ENCODE results near the gene GORAB.

GORAB gene

DNA sequence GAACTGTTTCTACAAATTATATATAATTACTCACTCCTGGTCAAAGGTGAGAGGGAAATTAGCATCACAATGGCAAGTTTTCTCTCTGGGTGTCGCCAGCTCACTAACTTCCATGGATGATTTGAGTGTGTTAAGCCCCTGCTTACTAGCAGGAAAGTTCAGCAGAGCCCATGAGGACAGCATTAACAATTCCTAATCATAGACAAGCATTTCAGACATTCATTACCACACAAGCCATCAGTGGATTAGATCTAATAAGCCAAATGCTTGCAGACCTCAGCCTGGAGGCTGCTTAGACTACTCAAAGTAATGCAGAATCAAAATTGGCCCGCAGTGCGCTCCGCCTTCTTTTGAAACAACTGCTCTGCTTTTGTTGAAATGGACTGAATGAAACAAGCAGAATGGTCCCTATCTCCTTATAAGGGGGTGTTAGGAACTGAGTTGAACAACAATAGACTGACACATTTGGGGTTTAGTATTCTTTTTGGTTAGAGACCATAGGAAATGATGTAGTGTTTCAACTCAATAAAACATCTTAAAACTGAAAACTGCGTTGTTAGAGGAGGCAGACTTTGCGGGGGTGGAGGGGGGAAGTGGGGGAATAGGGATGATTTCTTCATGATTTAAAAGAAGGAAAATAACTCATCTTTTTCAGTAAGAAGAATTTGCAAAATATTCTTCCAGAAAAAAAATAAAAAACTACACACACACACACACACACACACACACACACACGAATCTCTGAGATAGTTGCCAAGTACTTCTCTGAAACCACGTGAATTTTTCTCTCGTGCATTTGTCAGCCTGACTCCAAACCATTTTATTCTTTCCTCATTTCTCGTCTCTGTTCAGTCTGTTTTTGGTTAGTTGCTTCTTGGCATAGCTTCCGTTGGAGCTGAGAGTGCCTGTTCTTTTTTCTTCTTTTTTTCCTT is 54.6 kb downstream of the GORAB start:
- peaks cover 0 to 6% of the 10 kb centered on the region in 2 donors for H3K4me1 ChIP-seq (ENCODE audit: control insufficient read depth in 1 of 2, insufficient read depth in 2 of 2, low read length in 2 of 2)
- no peak overlapping the region for H3K4me3 ChIP-seq (ENCODE audit: low read depth in 1 of 2, low read length in 2 of 2)
- no peaks in the 10 kb centered on the region for H3K9me3 ChIP-seq (ENCODE audit: control insufficient read depth in 1 of 2, low read length in 2 of 2)
- no peak overlapping the region for H3K9ac ChIP-seq (ENCODE audit: low read depth in 1 of 2, low read length in 2 of 2)
- H3K27ac ChIP-seq (ENCODE audit: low read depth, low read length) = no peak overlapping the region
- no peaks in the 10 kb centered on the region for H3K36me3 ChIP-seq (ENCODE audit: control insufficient read depth in 1 of 2, insufficient read depth in 2 of 2, low read length in 2 of 2)
- H3K27me3 ChIP-seq (ENCODE audit: control insufficient read depth in 1 of 2, insufficient read depth in 2 of 2, low read length in 2 of 2) = no peaks in the 10 kb centered on the region

DNA sequence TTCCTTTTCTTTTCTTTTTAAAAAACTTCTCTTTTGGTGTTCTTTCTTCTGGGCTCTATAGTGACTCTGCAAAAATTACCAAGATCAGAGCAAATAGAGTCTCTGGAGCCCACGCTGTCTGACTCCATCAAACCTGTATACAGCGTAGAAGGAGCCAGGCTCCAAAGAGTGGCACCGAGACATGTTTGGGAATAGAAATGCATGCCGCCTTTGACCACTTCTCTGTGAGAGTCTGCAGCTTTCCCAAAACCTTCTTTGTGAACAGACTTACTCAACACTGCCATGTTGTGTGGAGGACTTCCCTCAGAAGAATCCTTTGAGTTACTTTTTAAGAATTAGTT is 55.3 kb downstream of the GORAB start:
- no peak overlapping the region for H3K4me3 ChIP-seq (ENCODE audit: low read depth in 1 of 2, low read length in 2 of 2)
- H3K9me3 ChIP-seq (ENCODE audit: control insufficient read depth in 1 of 2, low read length in 2 of 2) = no peaks in the 10 kb centered on the region
- H3K27ac ChIP-seq (ENCODE audit: low read depth, low read length) = no peak overlapping the region
- no peak overlapping the region for H3K9ac ChIP-seq (ENCODE audit: low read depth in 1 of 2, low read length in 2 of 2)
- peaks cover 0 to 6% of the 10 kb centered on the region in 2 donors for H3K4me1 ChIP-seq (ENCODE audit: control insufficient read depth in 1 of 2, insufficient read depth in 2 of 2, low read length in 2 of 2)
- no peaks in the 10 kb centered on the region for H3K27me3 ChIP-seq (ENCODE audit: control insufficient read depth in 1 of 2, insufficient read depth in 2 of 2, low read length in 2 of 2)
- no peaks in the 10 kb centered on the region for H3K36me3 ChIP-seq (ENCODE audit: control insufficient read depth in 1 of 2, insufficient read depth in 2 of 2, low read length in 2 of 2)

DNA sequence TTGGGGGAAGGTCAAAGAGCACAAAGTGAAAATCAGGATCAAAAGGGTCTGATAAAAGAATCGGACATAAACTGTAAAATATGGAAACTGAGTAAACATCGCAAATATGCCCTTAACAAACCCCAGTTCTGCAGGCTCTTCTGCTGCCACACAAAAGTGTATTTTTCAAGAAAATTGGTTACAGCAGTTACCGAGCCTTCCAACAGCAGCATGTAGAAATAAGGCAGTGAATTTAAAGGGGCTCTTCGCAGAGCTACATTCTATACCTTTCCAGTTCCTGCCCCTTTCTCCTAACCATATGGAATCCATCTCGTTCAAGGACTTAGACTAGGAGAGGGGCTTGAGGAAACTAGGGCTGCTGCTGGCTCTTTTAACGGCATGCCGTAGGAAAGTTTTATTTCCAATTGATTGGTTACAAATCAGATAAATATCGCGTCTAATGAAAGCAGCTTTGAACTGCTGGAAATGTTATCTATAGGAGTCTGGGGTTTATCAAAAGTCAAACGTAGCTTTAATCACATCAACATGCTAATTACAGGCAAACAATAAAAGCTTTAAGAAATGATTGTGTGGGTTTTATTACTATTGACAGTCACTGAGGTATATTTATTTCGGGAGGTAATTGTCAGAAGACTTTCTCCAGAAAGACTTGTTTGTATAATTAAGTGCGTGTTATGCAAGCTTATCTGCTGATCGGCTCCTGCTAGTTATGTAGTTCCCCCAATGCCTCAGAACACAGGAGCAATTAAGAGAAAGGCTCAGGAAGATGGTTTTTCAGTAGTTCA is 59.1 kb downstream of the GORAB start:
- no peak overlapping the region for H3K27ac ChIP-seq (ENCODE audit: low read depth, low read length)

DNA sequence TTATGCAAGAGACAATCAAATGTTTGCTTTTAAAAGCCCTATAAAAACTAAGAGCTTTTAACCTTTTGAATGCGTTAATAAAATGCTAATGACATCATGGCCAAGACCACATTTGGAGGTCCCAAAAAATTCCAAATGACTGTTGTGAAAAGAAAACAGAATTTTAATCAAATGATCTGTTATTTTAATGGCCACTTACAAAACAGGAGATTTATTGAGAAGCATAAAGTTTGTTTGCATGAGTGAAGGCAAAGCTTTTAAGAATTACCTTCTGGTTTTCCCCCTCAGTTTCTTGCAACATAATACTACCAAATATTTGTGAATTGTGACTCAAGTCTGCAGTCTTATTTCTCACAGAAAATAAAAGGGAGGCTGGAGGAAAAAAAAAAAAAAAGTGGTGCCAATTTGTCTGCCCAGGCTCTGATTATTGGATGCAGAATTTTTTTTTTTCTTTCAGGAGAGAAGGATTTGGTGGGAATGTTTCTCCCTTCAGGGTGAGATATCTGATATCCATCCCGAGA is 60.7 kb downstream of the GORAB start:
- Histone ChIP-seq H3K9me3 (ENCODE audit: control insufficient read depth in 1 of 2, low read length in 2 of 2) (no peaks in the 10 kb centered on the region), H3K27me3 (ENCODE audit: control insufficient read depth in 1 of 2, insufficient read depth in 2 of 2, low read length in 2 of 2) (no peaks in the 10 kb centered on the region), H3K4me1 (ENCODE audit: control insufficient read depth in 1 of 2, insufficient read depth in 2 of 2, low read length in 2 of 2) (no peaks in the 10 kb centered on the region), H3K9ac (ENCODE audit: low read depth in 1 of 2, low read length in 2 of 2) (no peak overlapping the region), H3K27ac (ENCODE audit: low read depth, low read length) (no peak overlapping the region), H3K36me3 (ENCODE audit: control insufficient read depth in 1 of 2, insufficient read depth in 2 of 2, low read length in 2 of 2) (no peaks in the 10 kb centered on the region), H3K4me3 (ENCODE audit: low read depth in 1 of 2, low read length in 2 of 2) (no peak overlapping the region)

More for the DNA sequence above, 59.1 kb downstream of the GORAB start:
- H3K9me3 ChIP-seq (ENCODE audit: control insufficient read depth in 1 of 2, low read length in 2 of 2) = no peaks in the 10 kb centered on the region
- H3K27me3 ChIP-seq (ENCODE audit: control insufficient read depth in 1 of 2, insufficient read depth in 2 of 2, low read length in 2 of 2) = no peaks in the 10 kb centered on the region
- H3K4me3 ChIP-seq (ENCODE audit: low read depth in 1 of 2, low read length in 2 of 2) = no peak overlapping the region
- H3K4me1 ChIP-seq (ENCODE audit: control insufficient read depth in 1 of 2, insufficient read depth in 2 of 2, low read length in 2 of 2) = peaks cover 0 to 2% of the 10 kb centered on the region in 2 donors
- H3K9ac ChIP-seq (ENCODE audit: low read depth in 1 of 2, low read length in 2 of 2) = no peak overlapping the region
- no peaks in the 10 kb centered on the region for H3K36me3 ChIP-seq (ENCODE audit: control insufficient read depth in 1 of 2, insufficient read depth in 2 of 2, low read length in 2 of 2)

DNA sequence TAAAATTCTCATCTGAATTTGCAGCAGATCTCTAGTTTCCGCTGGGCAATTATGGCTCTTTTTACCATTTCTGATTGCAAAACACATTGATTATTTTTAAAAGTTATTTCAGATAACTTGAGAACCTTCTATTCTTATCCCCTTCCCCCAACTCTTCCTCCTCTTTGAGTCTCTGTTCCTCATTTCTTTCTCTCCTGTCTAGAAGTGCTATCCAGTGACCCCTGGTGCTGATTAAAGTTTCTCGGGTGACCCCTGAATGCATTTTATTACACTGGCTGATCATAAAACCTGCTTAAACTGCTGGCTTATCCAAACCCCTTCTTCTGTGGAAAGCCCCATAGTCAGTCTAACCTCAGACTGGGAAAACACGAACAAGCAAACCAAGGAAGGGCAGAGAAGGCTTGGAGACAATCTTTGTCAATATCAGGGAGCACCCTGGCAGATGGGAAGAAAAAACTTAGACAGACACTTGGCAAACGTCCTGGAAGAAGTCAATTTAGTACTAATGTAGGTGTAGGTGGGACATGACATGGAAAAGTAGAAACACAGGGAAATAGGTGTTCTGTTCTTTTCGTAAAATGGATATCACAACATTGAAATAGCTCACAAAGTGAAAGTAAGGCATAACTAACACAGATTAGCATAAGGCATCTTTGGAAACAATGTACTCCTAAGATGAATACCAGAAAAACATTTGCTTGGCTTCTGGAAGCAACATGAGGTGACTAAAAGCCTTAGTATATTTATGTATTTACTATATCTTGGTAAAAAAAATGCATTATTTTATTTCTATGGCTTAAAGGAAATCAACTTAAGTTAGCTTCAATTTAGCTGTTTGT is 61.4 kb downstream of the GORAB start:
- Histone ChIP-seq H3K9ac (ENCODE audit: low read depth in 1 of 2, low read length in 2 of 2) (no peak overlapping the region), H3K27me3 (ENCODE audit: control insufficient read depth in 1 of 2, insufficient read depth in 2 of 2, low read length in 2 of 2) (no peaks in the 10 kb centered on the region), H3K27ac (ENCODE audit: low read depth, low read length) (no peak overlapping the region), H3K4me3 (ENCODE audit: low read depth in 1 of 2, low read length in 2 of 2) (no peak overlapping the region), H3K4me1 (ENCODE audit: control insufficient read depth in 1 of 2, insufficient read depth in 2 of 2, low read length in 2 of 2) (no peaks in the 10 kb centered on the region), H3K36me3 (ENCODE audit: control insufficient read depth in 1 of 2, insufficient read depth in 2 of 2, low read length in 2 of 2) (no peaks in the 10 kb centered on the region), H3K9me3 (ENCODE audit: control insufficient read depth in 1 of 2, low read length in 2 of 2) (no peaks in the 10 kb centered on the region)

DNA sequence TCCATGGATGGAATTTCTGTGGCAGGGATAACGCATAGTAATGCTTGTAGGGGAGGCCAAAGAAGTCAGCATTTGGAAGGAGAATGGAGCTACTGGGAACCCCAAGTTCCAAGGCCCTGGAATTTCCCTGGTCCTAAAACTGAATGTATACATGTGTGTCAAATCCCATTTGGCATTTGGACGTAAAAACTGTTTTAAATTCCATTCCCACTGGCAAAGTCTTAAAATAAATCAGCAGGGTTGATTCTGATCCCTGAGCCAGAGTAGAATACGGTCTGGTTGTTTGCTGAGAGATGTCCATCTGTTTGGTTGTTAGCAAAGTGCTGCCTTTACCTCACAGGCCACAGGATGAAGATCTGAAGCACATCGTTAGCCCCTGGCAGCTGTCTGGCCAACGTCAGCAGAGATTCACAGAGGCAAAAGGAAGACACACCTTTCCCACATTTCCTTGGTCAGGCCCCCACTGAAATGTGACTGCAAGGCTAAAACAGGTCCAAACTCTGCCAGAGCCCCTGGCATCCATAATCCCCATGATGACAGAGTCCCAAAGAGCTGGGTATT is 62.2 kb downstream of the GORAB start:
- Histone ChIP-seq H3K4me1 (ENCODE audit: control insufficient read depth in 1 of 2, insufficient read depth in 2 of 2, low read length in 2 of 2) (no peaks in the 10 kb centered on the region), H3K27ac (ENCODE audit: low read depth, low read length) (no peak overlapping the region), H3K36me3 (ENCODE audit: control insufficient read depth in 1 of 2, insufficient read depth in 2 of 2, low read length in 2 of 2) (no peaks in the 10 kb centered on the region), H3K4me3 (ENCODE audit: low read depth in 1 of 2, low read length in 2 of 2) (no peak overlapping the region), H3K27me3 (ENCODE audit: control insufficient read depth in 1 of 2, insufficient read depth in 2 of 2, low read length in 2 of 2) (no peaks in the 10 kb centered on the region), H3K9me3 (ENCODE audit: control insufficient read depth in 1 of 2, low read length in 2 of 2) (no peaks in the 10 kb centered on the region), H3K9ac (ENCODE audit: low read depth in 1 of 2, low read length in 2 of 2) (no peak overlapping the region)

DNA sequence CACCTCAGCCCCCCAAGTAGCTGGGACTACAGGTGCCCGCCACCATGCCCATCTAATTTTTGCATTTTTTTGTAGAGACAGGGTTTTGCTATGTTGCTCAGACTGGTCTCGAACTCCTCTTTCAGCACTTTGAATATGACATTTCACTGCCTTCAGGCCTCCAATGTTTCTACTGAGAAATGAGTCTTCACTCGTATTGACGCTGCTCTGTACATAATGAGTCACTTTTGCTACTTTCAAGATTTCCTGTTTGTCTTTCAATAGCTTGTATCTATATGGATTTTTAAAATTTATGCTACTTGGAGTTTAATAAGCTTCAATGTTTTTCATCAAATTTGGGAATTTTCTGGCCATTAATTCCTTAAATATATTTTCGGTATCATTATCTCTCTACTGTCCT is 64.7 kb downstream of the GORAB start:
- Histone ChIP-seq H3K27me3 (ENCODE audit: control insufficient read depth in 1 of 2, insufficient read depth in 2 of 2, low read length in 2 of 2) (no peaks in the 10 kb centered on the region), H3K27ac (ENCODE audit: low read depth, low read length) (no peak overlapping the region), H3K36me3 (ENCODE audit: control insufficient read depth in 1 of 2, insufficient read depth in 2 of 2, low read length in 2 of 2) (no peaks in the 10 kb centered on the region), H3K4me1 (ENCODE audit: control insufficient read depth in 1 of 2, insufficient read depth in 2 of 2, low read length in 2 of 2) (no peaks in the 10 kb centered on the region), H3K9ac (ENCODE audit: low read depth in 1 of 2, low read length in 2 of 2) (no peak overlapping the region), H3K4me3 (ENCODE audit: low read depth in 1 of 2, low read length in 2 of 2) (no peak overlapping the region), H3K9me3 (ENCODE audit: control insufficient read depth in 1 of 2, low read length in 2 of 2) (peaks cover 0 to under 1% of the 10 kb centered on the region in 2 donors)

DNA sequence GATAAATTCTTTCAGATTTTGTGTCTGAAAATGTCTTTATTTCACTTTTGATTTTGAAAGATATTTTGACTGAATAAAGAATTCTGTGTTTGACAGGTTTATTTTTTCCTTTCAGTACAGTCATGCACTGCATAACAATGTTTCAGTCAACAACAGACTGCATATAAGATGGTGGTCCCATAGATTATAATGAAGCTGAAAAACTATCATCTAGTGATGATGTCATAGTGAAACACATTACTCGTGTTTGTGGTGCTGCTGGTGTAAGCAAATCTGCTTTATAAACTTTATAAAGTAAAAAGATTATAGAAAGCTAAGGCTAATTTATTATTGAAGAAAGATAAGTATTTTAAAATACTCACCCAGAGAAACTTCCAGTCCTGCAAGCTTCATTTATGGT is 66.7 kb downstream of the GORAB start:
- Histone ChIP-seq H3K9me3 (ENCODE audit: control insufficient read depth in 1 of 2, low read length in 2 of 2) (peaks cover 0 to 4% of the 10 kb centered on the region in 2 donors), H3K27me3 (ENCODE audit: control insufficient read depth in 1 of 2, insufficient read depth in 2 of 2, low read length in 2 of 2) (no peaks in the 10 kb centered on the region), H3K4me1 (ENCODE audit: control insufficient read depth in 1 of 2, insufficient read depth in 2 of 2, low read length in 2 of 2) (no peaks in the 10 kb centered on the region), H3K27ac (ENCODE audit: low read depth, low read length) (no peak overlapping the region), H3K36me3 (ENCODE audit: control insufficient read depth in 1 of 2, insufficient read depth in 2 of 2, low read length in 2 of 2) (no peaks in the 10 kb centered on the region), H3K9ac (ENCODE audit: low read depth in 1 of 2, low read length in 2 of 2) (no peak overlapping the region), H3K4me3 (ENCODE audit: low read depth in 1 of 2, low read length in 2 of 2) (no peak overlapping the region)

DNA sequence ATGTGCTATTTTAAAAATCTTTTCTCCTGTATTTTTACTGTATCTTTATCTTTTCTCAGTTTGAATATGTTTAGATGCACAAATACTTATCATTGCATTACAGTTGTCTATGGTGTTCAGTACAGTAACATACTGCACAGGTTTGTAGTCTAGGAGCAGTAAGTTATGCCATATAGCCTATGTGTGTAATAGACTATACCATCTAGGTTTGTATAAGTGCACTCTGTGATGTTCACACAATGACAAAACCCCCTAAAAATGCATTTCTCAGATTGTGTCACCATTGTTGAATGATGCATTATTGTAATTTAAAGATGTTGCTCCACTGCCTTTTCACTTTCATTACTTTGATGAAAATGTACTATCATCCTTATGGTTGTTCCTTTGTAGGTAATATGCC is 67.1 kb downstream of the GORAB start:
- no peak overlapping the region for H3K9ac ChIP-seq (ENCODE audit: low read depth in 1 of 2, low read length in 2 of 2)
- H3K27ac ChIP-seq (ENCODE audit: low read depth, low read length) = no peak overlapping the region
- no peaks in the 10 kb centered on the region for H3K36me3 ChIP-seq (ENCODE audit: control insufficient read depth in 1 of 2, insufficient read depth in 2 of 2, low read length in 2 of 2)
- H3K27me3 ChIP-seq (ENCODE audit: control insufficient read depth in 1 of 2, insufficient read depth in 2 of 2, low read length in 2 of 2) = no peaks in the 10 kb centered on the region
- H3K9me3 ChIP-seq (ENCODE audit: control insufficient read depth in 1 of 2, low read length in 2 of 2) = peaks cover 0 to 4% of the 10 kb centered on the region in 2 donors
- H3K4me3 ChIP-seq (ENCODE audit: low read depth in 1 of 2, low read length in 2 of 2) = no peak overlapping the region
- no peaks in the 10 kb centered on the region for H3K4me1 ChIP-seq (ENCODE audit: control insufficient read depth in 1 of 2, insufficient read depth in 2 of 2, low read length in 2 of 2)
